Neural progenitor cell (in vitro differentiated cells): ENCODE data around the gene GUCA2A. TPM values are rescaled to one million over a fixed set of nuclear protein-coding genes. Genes with fewer than 3 reads are reported as not detected.

ENCODE experiments used
- DNase-seq: peaks from one replicate; pipeline ENCODE4 v3.0.0-alpha.2; 2016; ENCODE audit warnings: low spot score
- H2AFZ ChIP-seq: fragments of 200-600 bp; sonication (generic); replicated peaks from 2 replicates; pipeline ENCODE4 v1.6.1; 2016; ENCODE audit warnings: antibody characterized with exemption
- H3F3A ChIP-seq: fragments of 200-600 bp; sonication (generic); 2 replicates; pipeline ENCODE4 v1.6.1; 2016; ENCODE audit warnings: antibody characterized with exemption, low read depth
- H3K27ac ChIP-seq: fragments of 200-600 bp; sonication (generic); 2 replicates; pipeline ENCODE4 v1.5.1; 2016; ENCODE audit warnings: mild to moderate bottlenecking
- H3K27me3 ChIP-seq: fragments of 200-600 bp; sonication (generic); 2 replicates; pipeline ENCODE4 v1.6.1; 2016; ENCODE audit warnings: mild to moderate bottlenecking, moderate library complexity
- H3K36me3 ChIP-seq: fragments of 200-600 bp; sonication (generic); 2 replicates; pipeline ENCODE4 v1.5.1; 2016
- H3K4me1 ChIP-seq: fragments of 200-600 bp; sonication (generic); 2 replicates; pipeline ENCODE4 v1.6.1; 2016; ENCODE audit warnings: mixed run types
- H3K4me2 ChIP-seq: fragments of 200-600 bp; sonication (generic); 2 replicates; pipeline ENCODE4 v1.6.1; 2016
- H3K4me3 ChIP-seq: fragments of 200-600 bp; sonication (generic); 2 replicates; pipeline ENCODE4 v1.5.1; 2016
- H3K79me2 ChIP-seq: fragments of 200-600 bp; sonication (generic); 2 replicates; pipeline ENCODE4 v1.6.1; 2016; ENCODE audit warnings: low read depth
- H3K9ac ChIP-seq: fragments of 200-600 bp; sonication (generic); 2 replicates; pipeline ENCODE4 v1.6.1; 2016
- H3K9me3 ChIP-seq: fragments of 200-600 bp; sonication (generic); 2 replicates; pipeline ENCODE4 v1.5.1; 2016; ENCODE audit warnings: low read depth
- H4K20me1 ChIP-seq: fragments of 200-600 bp; sonication (generic); 2 replicates; pipeline ENCODE4 v1.6.1; 2016; ENCODE audit warnings: low read depth
- H3K27ac Mint-ChIP-seq: 3 replicates; pipeline ENCODE4 v1.8.0; 2021; ENCODE audit warnings: mixed read lengths
- H3K27me3 Mint-ChIP-seq: 2 replicates; pipeline ENCODE4 v1.8.0; 2022; ENCODE audit warnings: low read depth, mild to moderate bottlenecking, inconsistent platforms, moderate library complexity, mixed read lengths; ENCODE audit not compliant: insufficient read depth
- H3K36me3 Mint-ChIP-seq: 3 replicates; pipeline ENCODE4 v1.8.0; 2021; ENCODE audit warnings: mixed read lengths
- H3K4me1 Mint-ChIP-seq: 3 replicates; pipeline ENCODE4 v1.8.0; 2021; ENCODE audit warnings: mixed read lengths
- H3K4me3 Mint-ChIP-seq: 3 replicates; pipeline ENCODE4 v1.8.0; 2021; ENCODE audit warnings: mild to moderate bottlenecking, moderate library complexity, mixed read lengths
- H3K9me3 Mint-ChIP-seq: 3 replicates; pipeline ENCODE4 v1.8.0; 2020; ENCODE audit warnings: mixed read lengths
- EZH2 ChIP-seq: fragments of 200-600 bp; sonication (generic); IDR thresholded peaks from 2 replicates; pipeline ENCODE4 v1.6.1; 2017; ENCODE audit warnings: antibody characterized with exemption, mild to moderate bottlenecking, moderate library complexity
- EZH2phosphoT487 ChIP-seq: fragments of 200-600 bp; sonication (generic); IDR thresholded peaks from 2 replicates; pipeline ENCODE4 v1.6.1; 2017; ENCODE audit warnings: antibody characterized with exemption
- total RNA-seq: library from RNA; depleted of rRNA; stranded (reverse); fragments of >200 nt; gene quantifications from 2 replicates; pipeline ENCODE4 v1.2.3, GENCODE V29; 2015; ENCODE audit warnings: low replicate concordance
- TF ChIP-seq, protein P1 (sequence below): fragments of 200-600 bp; sonication (generic); IDR thresholded peaks from 2 replicates; pipeline ENCODE4 v1.5.1; 2017; ENCODE audit warnings: antibody characterized with exemption, mild to moderate bottlenecking

The GUCA2A gene, protein sequence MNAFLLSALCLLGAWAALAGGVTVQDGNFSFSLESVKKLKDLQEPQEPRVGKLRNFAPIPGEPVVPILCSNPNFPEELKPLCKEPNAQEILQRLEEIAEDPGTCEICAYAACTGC
- not detected in 2 replicates for total RNA-seq

DNA sequence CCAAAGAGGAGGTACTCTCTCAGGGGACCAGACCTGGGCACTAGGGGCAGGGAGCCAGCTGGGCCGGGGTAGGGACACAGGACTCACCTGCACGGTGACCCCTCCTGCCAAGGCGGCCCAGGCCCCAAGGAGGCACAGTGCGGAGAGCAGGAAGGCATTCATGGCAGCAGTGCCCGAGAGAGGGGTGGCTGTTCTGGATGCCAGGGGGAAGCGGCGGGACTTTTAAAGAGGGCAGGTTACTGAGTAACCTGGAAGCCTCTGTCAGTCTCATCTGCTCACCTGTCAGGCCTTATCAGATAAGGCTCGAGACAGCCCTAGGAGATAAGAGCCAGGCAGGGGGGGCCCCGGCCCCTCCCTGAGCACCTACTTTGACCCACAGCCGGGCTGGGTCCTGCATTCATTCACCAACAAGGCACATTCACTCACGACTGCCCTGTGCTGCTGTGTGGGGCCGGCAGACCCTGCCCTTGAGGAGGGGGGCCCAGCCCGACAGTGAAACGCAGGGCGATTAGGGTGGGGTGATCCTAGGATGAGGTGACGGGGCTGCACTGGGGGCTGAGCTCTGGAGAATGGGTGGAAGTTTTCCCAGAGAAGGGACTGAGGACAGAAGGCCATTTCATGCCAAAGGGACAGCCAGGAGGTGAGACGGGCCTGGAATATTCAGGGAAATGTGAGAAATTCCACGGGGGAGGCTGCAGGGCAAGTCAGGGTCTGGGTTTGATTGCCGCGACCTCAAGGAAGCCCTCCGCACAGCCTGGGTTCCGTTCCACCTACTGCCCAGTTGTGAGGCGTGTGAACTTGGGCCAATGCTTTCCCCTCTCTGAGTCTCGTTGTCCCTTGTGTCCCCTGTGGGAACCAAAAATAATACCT lies at the start of gene GUCA2A:
GUCA2A (minus strand) TSS at position 195 of the 870 bp plus-strand sequence; CDS start at position 162, 33 bp downstream.
- Histone ChIP-seq H3K4me2 (no peak within 1 kb of the TSS), H3K27ac (no peak within 1 kb of the TSS), H3K27me3 (no peaks in the 10 kb centered on the region), H3F3A (no peaks in the 10 kb centered on the region), H4K20me1 (no peaks in the 10 kb centered on the region), H3K9me3 (no peaks in the 10 kb centered on the region), H3K36me3 (no peaks in the 10 kb centered on the region), H3K79me2 (no peaks in the 10 kb centered on the region), H2AFZ (no peak within 1 kb of the TSS), H3K9ac (no peak within 1 kb of the TSS), H3K4me3 (no peak within 1 kb of the TSS), H3K4me1 (no peaks in the 10 kb centered on the region)
- H3K4me3 Mint-ChIP-seq = no peak within 1 kb of the TSS
- H3K4me1 Mint-ChIP-seq = peaks cover 8% of the 10 kb centered on the region
- TF ChIP-seq EZH2 (no peak), EZH2phosphoT487 (no peak)
- TF ChIP-seq, protein P1, sequence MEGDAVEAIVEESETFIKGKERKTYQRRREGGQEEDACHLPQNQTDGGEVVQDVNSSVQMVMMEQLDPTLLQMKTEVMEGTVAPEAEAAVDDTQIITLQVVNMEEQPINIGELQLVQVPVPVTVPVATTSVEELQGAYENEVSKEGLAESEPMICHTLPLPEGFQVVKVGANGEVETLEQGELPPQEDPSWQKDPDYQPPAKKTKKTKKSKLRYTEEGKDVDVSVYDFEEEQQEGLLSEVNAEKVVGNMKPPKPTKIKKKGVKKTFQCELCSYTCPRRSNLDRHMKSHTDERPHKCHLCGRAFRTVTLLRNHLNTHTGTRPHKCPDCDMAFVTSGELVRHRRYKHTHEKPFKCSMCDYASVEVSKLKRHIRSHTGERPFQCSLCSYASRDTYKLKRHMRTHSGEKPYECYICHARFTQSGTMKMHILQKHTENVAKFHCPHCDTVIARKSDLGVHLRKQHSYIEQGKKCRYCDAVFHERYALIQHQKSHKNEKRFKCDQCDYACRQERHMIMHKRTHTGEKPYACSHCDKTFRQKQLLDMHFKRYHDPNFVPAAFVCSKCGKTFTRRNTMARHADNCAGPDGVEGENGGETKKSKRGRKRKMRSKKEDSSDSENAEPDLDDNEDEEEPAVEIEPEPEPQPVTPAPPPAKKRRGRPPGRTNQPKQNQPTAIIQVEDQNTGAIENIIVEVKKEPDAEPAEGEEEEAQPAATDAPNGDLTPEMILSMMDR = no peak
- peaks cover 12% of the 10 kb centered on the region for H3K9me3 Mint-ChIP-seq
- no peaks in the 10 kb centered on the region for H3K36me3 Mint-ChIP-seq
- DNase-seq = no peak
- peaks cover 9% of the 10 kb centered on the region for H3K27me3 Mint-ChIP-seq
- peak within 1 kb of the TSS; percentile 3 for H3K27ac Mint-ChIP-seq

DNA sequence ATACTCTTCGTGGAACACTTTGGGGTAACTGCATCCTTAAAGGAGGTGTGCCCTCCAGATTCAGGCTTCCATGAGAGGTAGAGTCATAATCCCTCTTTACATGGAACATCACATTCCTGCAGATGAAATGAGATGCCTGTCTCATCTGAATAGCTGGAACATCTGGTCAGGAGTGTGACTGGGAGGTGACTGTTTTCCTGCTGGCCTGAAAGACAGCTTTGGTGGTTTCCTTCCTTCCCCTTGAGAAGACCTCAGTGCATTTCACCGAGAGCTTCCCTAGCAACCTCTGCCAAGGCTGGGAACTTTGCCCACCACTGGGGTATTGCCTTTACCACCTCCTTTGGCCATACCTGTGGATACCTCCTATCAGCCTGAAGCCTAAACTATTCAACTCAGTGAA lies 46.7 kb upstream of the GUCA2A start:
- Histone ChIP-seq H3K79me2 (peaks cover 94% of the 10 kb centered on the region), H3K4me2 (no peak overlapping the region)
- H3K9me3 Mint-ChIP-seq = peaks cover 30% of the 10 kb centered on the region

DNA sequence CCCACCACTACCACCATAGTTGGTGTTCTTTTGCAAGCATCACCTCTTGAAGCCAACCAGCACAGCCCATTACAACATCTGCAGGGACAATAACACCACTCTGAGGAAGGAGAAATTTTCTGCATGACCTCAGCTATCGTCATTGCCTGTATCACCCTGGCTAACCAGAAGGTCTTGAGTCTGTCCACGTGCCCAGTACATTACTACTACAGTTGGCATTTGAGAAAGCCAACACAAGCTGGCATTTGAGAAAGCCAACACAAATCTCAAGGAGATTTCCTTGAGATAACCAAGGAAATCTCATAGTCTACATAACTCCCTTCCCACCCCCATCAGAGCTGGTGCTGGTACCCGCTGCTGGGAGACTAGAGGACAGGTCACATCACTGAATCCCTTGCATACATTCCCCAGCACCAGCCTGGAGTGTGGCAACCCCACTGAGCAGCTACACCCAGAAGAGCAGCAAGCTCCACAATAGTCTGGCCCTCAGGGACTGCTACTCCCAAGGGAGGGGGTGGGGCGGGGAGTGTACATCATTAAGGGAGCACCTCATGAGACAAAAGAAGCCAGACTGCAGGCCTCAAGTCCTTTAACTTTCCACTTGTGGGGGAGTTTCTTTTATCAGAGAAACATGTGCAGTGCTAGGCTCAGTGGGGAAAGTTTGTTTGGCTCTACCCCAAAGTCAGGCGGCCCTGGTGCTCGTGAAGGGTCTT lies 46.0 kb upstream of the GUCA2A start:
- Histone ChIP-seq H2AFZ (no peak overlapping the region), H3K9ac (no peak overlapping the region), H3K27me3 (no peaks in the 10 kb centered on the region), H3K4me2 (no peak overlapping the region), H3K4me1 (peaks cover 17% of the 10 kb centered on the region), H3K4me3 (no peak overlapping the region), H4K20me1 (peaks cover 14% of the 10 kb centered on the region), H3F3A (no peaks in the 10 kb centered on the region), H3K9me3 (no peaks in the 10 kb centered on the region), H3K27ac (no peak overlapping the region), H3K79me2 (peaks cover 92% of the 10 kb centered on the region), H3K36me3 (peaks cover 7% of the 10 kb centered on the region)
- Mint-ChIP-seq H3K9me3 (peaks cover 30% of the 10 kb centered on the region), H3K27ac (no peak overlapping the region), H3K4me3 (no peak overlapping the region), H3K4me1 (peaks cover 8% of the 10 kb centered on the region), H3K27me3 (no peaks in the 10 kb centered on the region), H3K36me3 (peaks cover 53% of the 10 kb centered on the region)
- DNase-seq = no peak
- TF ChIP-seq EZH2 = no peak
- TF ChIP-seq, protein P1 = no peak
- no peak for TF ChIP-seq EZH2phosphoT487

More for the DNA sequence above, 46.7 kb upstream of the GUCA2A start:
- DNase-seq = no peak
- Histone ChIP-seq H3K27ac (no peak overlapping the region), H3K36me3 (peaks cover 7% of the 10 kb centered on the region), H3K9me3 (no peaks in the 10 kb centered on the region), H3K4me3 (no peak overlapping the region), H3K9ac (no peak overlapping the region), H3K4me1 (peaks cover 17% of the 10 kb centered on the region), H2AFZ (no peak overlapping the region), H4K20me1 (peaks cover 14% of the 10 kb centered on the region), H3F3A (no peaks in the 10 kb centered on the region), H3K27me3 (no peaks in the 10 kb centered on the region)
- Mint-ChIP-seq H3K27ac (no peak overlapping the region), H3K27me3 (no peaks in the 10 kb centered on the region), H3K4me1 (peaks cover 8% of the 10 kb centered on the region), H3K4me3 (no peak overlapping the region), H3K36me3 (peaks cover 49% of the 10 kb centered on the region)
- no peak for TF ChIP-seq EZH2phosphoT487
- no peak for TF ChIP-seq EZH2
- TF ChIP-seq, protein P1 = no peak
